Loucy (cell line): ENCODE data around the gene TNS2.

ENCODE experiments used
- H2AFZ ChIP-seq: fragments of 200-600 bp; sonication (generic); 2 replicates; pipeline ENCODE4 v1.6.0; 2016; ENCODE audit warnings: antibody characterized with exemption, mild to moderate bottlenecking, low read length, moderate library complexity
- H3F3A ChIP-seq: fragments of 200-600 bp; 2 replicates; pipeline ENCODE4 v1.6.0; 2016; ENCODE audit warnings: antibody characterized with exemption, low read depth, mild to moderate bottlenecking
- H3K27me3 ChIP-seq: fragments of 200-600 bp; sonication (generic); 2 replicates; pipeline ENCODE4 v1.6.1; 2014; ENCODE audit warnings: low read length, mild to moderate bottlenecking; ENCODE audit not compliant: insufficient read depth, poor library complexity, severe bottlenecking
- H3K36me3 ChIP-seq: fragments of 200-600 bp; sonication (generic); 2 replicates; pipeline ENCODE4 v1.6.1; 2016; ENCODE audit warnings: low read length; ENCODE audit not compliant: insufficient read depth
- H3K4me1 ChIP-seq: fragments of 200-600 bp; sonication (generic); 2 replicates; pipeline ENCODE4 v1.5.1; 2014; ENCODE audit warnings: low read length, mild to moderate bottlenecking; ENCODE audit not compliant: insufficient read depth, poor library complexity, severe bottlenecking
- H3K4me2 ChIP-seq: fragments of 200-600 bp; sonication (generic); 2 replicates; pipeline ENCODE4 v1.6.0; 2014; ENCODE audit warnings: antibody characterized with exemption, low read length, low read depth, mild to moderate bottlenecking; ENCODE audit not compliant: poor library complexity, severe bottlenecking
- H3K4me3 ChIP-seq: fragments of 200-600 bp; sonication (generic); 2 replicates; pipeline ENCODE4 v1.5.1; 2014; ENCODE audit warnings: low read length, mild to moderate bottlenecking, mixed read lengths; ENCODE audit not compliant: poor library complexity, severe bottlenecking
- H3K79me2 ChIP-seq: fragments of 200-600 bp; sonication (generic); 2 replicates; pipeline ENCODE4 v1.6.1; 2014; ENCODE audit warnings: low read length; ENCODE audit not compliant: insufficient read depth
- H3K9ac ChIP-seq: fragments of 200-600 bp; sonication (generic); 2 replicates; pipeline ENCODE4 v1.6.0; 2014; ENCODE audit warnings: mild to moderate bottlenecking, low read depth, low read length, moderate library complexity; ENCODE audit not compliant: poor library complexity, severe bottlenecking
- H3K9me2 ChIP-seq: fragments of 200-600 bp; sonication (generic); replicated peaks from 2 replicates; pipeline ENCODE4 v1.6.1; 2016; ENCODE audit warnings: low read depth, low read length, mixed read lengths
- H3K9me3 ChIP-seq: fragments of 200-600 bp; sonication (generic); 2 replicates; pipeline ENCODE4 v1.6.1; 2014; ENCODE audit warnings: mild to moderate bottlenecking, antibody characterized with exemption, low read length, low read depth; ENCODE audit not compliant: insufficient read depth
- H4K20me1 ChIP-seq: fragments of 200-600 bp; sonication (generic); 2 replicates; pipeline ENCODE4 v1.6.0; 2014; ENCODE audit warnings: antibody characterized with exemption, low read length, mild to moderate bottlenecking; ENCODE audit not compliant: insufficient read depth, poor library complexity, severe bottlenecking
- EZH2phosphoT487 ChIP-seq: fragments of 200-600 bp; IDR thresholded peaks from 2 replicates; pipeline ENCODE4 v1.6.1; 2018; ENCODE audit warnings: antibody characterized with exemption, mild to moderate bottlenecking, moderate library complexity, borderline replicate concordance
- TF ChIP-seq, protein P1 (sequence below): fragments of 200-600 bp; sonication (generic); conservative IDR thresholded peaks from 2 replicates; pipeline ENCODE4 v1.5.1; 2014; ENCODE audit warnings: mild to moderate bottlenecking, antibody characterized with exemption, low read length

TNS2 gene

DNA sequence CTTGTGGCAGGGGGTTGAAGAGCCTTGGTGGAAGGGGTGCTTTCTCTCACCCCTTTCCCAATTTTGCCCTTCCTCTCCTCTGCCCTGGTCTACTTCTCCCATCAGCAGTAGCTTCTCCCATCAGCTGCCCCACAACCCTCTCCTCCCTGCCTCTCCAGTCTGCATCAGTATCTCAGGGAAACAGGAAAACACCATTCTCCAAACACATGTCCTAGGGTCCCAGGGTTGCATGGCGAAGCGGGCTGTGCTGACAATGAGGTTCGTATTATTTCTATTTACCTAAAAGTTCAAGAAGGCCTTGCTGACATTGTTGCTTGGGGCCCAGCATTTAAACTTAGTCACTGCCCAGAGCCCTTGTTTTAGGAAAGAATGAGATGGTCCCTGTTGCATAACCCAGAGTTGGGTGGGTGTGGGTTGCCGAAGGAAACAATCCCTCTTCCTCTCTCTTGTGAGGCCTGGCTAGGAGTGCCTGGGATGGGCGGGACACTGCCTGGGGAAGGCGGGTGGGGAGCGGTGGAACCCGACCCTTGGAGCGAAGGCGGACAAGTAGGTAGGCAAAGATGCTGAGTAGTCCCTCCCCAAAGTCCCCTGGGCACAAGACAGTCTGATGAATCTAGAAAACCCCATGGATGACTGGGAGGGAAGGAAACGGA lies 46.4 kb downstream of the TNS2 start:
- H4K20me1 ChIP-seq = no peaks in the 10 kb centered on the region
- no peaks in the 10 kb centered on the region for H3K9me3 ChIP-seq
- H3F3A ChIP-seq = no peaks in the 10 kb centered on the region; the same call in 1 of the 2 replicates
- no peak overlapping the region for H3K9ac ChIP-seq
- no peaks in the 10 kb centered on the region for H3K9me2 ChIP-seq
- TF ChIP-seq EZH2phosphoT487 = no peak
- TF ChIP-seq, protein P1, sequence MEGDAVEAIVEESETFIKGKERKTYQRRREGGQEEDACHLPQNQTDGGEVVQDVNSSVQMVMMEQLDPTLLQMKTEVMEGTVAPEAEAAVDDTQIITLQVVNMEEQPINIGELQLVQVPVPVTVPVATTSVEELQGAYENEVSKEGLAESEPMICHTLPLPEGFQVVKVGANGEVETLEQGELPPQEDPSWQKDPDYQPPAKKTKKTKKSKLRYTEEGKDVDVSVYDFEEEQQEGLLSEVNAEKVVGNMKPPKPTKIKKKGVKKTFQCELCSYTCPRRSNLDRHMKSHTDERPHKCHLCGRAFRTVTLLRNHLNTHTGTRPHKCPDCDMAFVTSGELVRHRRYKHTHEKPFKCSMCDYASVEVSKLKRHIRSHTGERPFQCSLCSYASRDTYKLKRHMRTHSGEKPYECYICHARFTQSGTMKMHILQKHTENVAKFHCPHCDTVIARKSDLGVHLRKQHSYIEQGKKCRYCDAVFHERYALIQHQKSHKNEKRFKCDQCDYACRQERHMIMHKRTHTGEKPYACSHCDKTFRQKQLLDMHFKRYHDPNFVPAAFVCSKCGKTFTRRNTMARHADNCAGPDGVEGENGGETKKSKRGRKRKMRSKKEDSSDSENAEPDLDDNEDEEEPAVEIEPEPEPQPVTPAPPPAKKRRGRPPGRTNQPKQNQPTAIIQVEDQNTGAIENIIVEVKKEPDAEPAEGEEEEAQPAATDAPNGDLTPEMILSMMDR = no peak
- H3K4me2 ChIP-seq = no peak overlapping the region
- H3K79me2 ChIP-seq = no peaks in the 10 kb centered on the region
- H3K4me3 ChIP-seq = no peak overlapping the region
- H3K36me3 ChIP-seq = no peaks in the 10 kb centered on the region
- H3K4me1 ChIP-seq = peaks cover 31% of the 10 kb centered on the region
- H2AFZ ChIP-seq = no peak overlapping the region
- H3K27me3 ChIP-seq = no peaks in the 10 kb centered on the region

DNA sequence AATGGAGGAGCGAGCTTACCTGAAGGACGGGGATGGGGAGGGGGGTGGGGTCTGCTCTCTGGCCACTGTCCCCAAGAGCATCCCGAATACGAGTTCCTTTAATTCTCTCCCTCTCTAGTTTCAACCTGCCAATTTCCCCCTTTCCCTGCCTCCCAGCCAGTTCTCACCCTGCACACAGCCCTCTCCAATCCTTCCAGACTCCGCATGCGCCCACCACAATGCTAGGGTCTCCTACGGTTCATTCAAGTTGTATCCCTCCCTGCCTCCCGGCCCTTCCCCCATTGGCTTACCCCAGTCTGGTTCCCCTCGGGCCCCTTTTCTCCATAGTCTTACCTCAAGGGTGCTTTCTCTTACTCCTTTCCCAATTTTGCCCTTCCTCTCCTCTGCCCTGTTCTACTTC lies 46.9 kb downstream of the TNS2 start:
- Histone ChIP-seq H3K79me2 (no peaks in the 10 kb centered on the region), H3K4me2 (peak overlapping the region; percentile 78), H3K9me3 (no peaks in the 10 kb centered on the region), H3K9ac (peak overlapping the region; percentile 72), H2AFZ (no peak overlapping the region), H3K27me3 (no peaks in the 10 kb centered on the region), H3K9me2 (no peaks in the 10 kb centered on the region), H4K20me1 (no peaks in the 10 kb centered on the region), H3K4me3 (peak overlapping the region; percentile 80), H3K4me1 (peaks cover 31% of the 10 kb centered on the region), H3F3A (no peaks in the 10 kb centered on the region; the same call in 1 of the 2 replicates), H3K36me3 (no peaks in the 10 kb centered on the region)
- TF ChIP-seq, protein P1 = no peak
- TF ChIP-seq EZH2phosphoT487 = no peak

DNA sequence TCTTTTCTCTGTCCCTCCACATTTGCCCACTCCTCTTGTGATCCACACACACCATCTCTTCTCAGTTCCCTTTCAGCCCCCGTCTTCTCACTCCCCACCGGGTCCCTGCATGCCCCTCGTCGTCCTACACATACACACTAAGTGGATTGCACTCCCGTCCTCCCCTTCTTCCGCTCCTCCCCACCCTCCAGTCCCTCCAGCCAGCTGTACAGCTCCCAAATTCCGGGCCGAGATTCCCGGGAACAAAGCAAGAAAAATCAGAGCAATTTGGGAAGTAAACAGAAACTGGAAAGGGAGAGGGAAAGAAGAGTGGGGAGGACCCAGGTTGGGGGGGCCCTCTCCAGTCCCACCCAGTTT lies 47.3 kb downstream of the TNS2 start:
- Histone ChIP-seq H3K9ac (peak overlapping the region; percentile 72), H3K9me2 (no peaks in the 10 kb centered on the region), H3F3A (no peaks in the 10 kb centered on the region; the same call in 1 of the 2 replicates), H3K79me2 (no peaks in the 10 kb centered on the region), H2AFZ (peak overlapping the region; percentile 95; the same call in 1 of the 2 replicates), H3K36me3 (no peaks in the 10 kb centered on the region), H3K4me2 (peak overlapping the region; percentile 78), H3K4me1 (peaks cover 31% of the 10 kb centered on the region), H4K20me1 (no peaks in the 10 kb centered on the region), H3K9me3 (no peaks in the 10 kb centered on the region), H3K27me3 (no peaks in the 10 kb centered on the region), H3K4me3 (peak overlapping the region; percentile 80)
- TF ChIP-seq, protein P1 = no peak
- no peak for TF ChIP-seq EZH2phosphoT487
